Osteocyte (in vitro differentiated cells): ENCODE data around the gene OPCML. TPM values are rescaled to one million over a fixed set of nuclear protein-coding genes. Genes with fewer than 3 reads are reported as not detected.
A peak's percentile ranks its signal among the peaks of the same experiment; 100 is the strongest.

ENCODE experiments used
- DNase-seq: peaks from one replicate; pipeline ENCODE4 v3.0.0; 2021; ENCODE audit warnings: mixed read lengths; ENCODE audit not compliant: unreplicated experiment; ENCODE audit errors: extremely low spot score
- H3K27ac Mint-ChIP-seq: one replicate; pipeline ENCODE4 v1.8.0; 2021; ENCODE audit warnings: mild to moderate bottlenecking, mixed read lengths; ENCODE audit not compliant: unreplicated experiment
- H3K27me3 Mint-ChIP-seq: one replicate; pipeline ENCODE4 v1.8.0; 2021; ENCODE audit warnings: mixed read lengths; ENCODE audit not compliant: unreplicated experiment
- H3K36me3 Mint-ChIP-seq: one replicate; pipeline ENCODE4 v1.8.0; 2021; ENCODE audit warnings: mixed read lengths; ENCODE audit not compliant: unreplicated experiment
- H3K4me1 Mint-ChIP-seq: one replicate; pipeline ENCODE4 v1.8.0; 2021; ENCODE audit warnings: mixed read lengths; ENCODE audit not compliant: unreplicated experiment
- H3K4me3 Mint-ChIP-seq: one replicate; pipeline ENCODE4 v1.8.0; 2021; ENCODE audit warnings: mild to moderate bottlenecking, moderate library complexity, mixed read lengths; ENCODE audit not compliant: unreplicated experiment
- H3K9me3 Mint-ChIP-seq: one replicate; pipeline ENCODE4 v1.8.0; 2021; ENCODE audit warnings: mixed read lengths; ENCODE audit not compliant: unreplicated experiment
- CTCF ChIP-seq: fragments of 200-600 bp; sonication (generic); IDR thresholded peaks from 2 replicates; pipeline ENCODE4 v1.5.0; 2021; ENCODE audit warnings: antibody characterized with exemption, mild to moderate bottlenecking, moderate library complexity
- total RNA-seq: library from RNA; stranded (reverse); gene quantifications from 2 replicates; pipeline ENCODE4 v1.2.1, GENCODE V29; 2021

OPCML gene
- total RNA-seq, 1 donor from 2014 or later: 0.11 TPM

DNA sequence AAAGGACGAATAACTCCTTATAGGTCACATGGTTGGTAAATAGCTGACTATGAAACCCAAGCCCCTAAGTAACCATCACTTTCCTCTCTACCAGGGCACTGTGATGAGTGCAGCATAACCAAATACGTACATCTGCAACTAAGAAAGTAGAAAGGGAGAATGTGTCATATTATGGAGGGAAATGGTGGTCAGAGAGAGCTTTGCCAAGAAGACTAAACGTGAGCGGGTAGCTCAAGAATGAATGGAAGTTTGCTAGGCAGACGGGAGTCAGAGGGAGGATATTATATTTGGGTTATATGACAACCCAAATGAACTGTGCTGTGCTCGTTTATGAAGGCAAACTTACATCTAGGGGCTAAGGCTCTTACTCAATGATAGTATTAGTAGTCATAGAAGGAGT lies 537.3 kb downstream of the OPCML start:
- H3K4me3 Mint-ChIP-seq: no peak overlapping the region
- no peak for TF ChIP-seq CTCF
- H3K9me3 Mint-ChIP-seq: no peaks in the 10 kb centered on the region
- DNase-seq: no peak
- peaks cover 2% of the 10 kb centered on the region for H3K4me1 Mint-ChIP-seq
- peaks cover 49% of the 10 kb centered on the region for H3K27me3 Mint-ChIP-seq
- H3K27ac Mint-ChIP-seq: no peak overlapping the region
- no peaks in the 10 kb centered on the region for H3K36me3 Mint-ChIP-seq

- peaks cover 52% of the 10 kb centered on the region for H3K27me3 Mint-ChIP-seq
- DNase-seq: no peak
- no peak overlapping the region for H3K27ac Mint-ChIP-seq
- H3K4me3 Mint-ChIP-seq: peak overlapping the region; percentile 16
- H3K36me3 Mint-ChIP-seq: no peaks in the 10 kb centered on the region
- H3K4me1 Mint-ChIP-seq: peaks cover 2% of the 10 kb centered on the region
- no peaks in the 10 kb centered on the region for H3K9me3 Mint-ChIP-seq
- no peak for TF ChIP-seq CTCF
Observed at GRCh38 chr11:132993991-132994502, 538.3 kb downstream of the OPCML start.

DNA sequence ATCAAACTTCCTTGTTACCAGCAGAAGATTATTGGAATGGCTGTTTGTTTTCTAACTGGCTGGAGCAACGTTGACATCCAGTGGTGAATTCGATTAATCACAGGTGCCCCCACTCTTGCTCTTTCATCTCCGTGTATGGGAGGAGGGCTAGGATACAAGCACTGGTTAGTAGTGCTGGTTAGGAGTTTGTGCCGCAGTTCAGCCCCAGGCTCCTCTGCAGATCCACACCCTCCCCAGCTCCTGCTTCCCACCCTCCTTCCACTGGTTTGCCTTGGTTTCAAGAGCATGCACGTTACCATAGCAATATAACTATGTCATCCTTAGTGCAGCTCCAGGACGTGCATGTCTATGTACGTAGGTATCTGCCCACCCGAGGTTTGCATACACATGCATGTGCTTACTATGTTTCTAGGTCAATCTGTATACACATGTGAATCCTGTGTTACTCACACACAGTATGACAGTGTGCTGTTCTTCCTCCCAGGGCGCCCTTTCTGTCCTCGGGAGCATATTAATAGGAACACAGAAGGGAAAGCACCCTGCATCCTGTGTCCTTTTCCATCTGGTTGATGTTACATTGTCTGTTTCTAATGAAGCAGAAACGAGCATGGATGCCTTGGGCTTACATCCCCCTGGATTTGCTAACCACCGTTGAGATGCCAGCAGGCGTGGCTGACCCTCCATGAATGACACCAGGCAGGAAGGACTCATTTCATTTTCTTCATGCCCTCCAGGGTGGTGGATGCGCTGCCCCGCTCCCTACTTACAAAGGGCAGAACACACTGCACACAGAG lies 539.3 kb downstream of the OPCML start:
- Mint-ChIP-seq H3K4me1 (peaks cover 2% of the 10 kb centered on the region), H3K36me3 (no peaks in the 10 kb centered on the region), H3K9me3 (no peaks in the 10 kb centered on the region), H3K27me3 (peaks cover 53% of the 10 kb centered on the region), H3K27ac (no peak overlapping the region), H3K4me3 (no peak overlapping the region)
- DNase-seq: no peak
- TF ChIP-seq CTCF: peak; percentile 7

DNA sequence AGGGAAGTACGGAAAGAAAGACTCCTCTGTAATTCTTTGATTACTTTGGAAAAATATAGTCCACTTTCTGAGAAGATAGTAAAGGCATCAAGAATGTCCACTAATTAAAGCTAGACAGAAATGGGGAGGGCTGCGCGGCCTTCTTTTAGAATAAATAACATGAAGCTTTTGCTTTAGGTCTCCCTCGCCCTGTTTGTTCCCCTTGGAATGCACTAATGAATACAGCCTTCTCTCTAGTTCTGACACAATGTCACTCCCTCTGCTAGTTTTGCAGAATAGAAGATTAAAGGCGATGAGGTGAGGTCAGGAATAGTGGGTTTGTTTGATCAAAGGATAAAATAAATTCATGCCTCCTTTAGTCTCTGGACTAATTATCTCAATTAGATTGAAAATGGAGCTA lies 543.9 kb downstream of the OPCML start:
- peaks cover 25% of the 10 kb centered on the region for H3K27me3 Mint-ChIP-seq
- H3K36me3 Mint-ChIP-seq: no peaks in the 10 kb centered on the region
- H3K27ac Mint-ChIP-seq: no peak overlapping the region

More for the DNA sequence above, 543.9 kb downstream of the OPCML start:
- no peaks in the 10 kb centered on the region for H3K9me3 Mint-ChIP-seq
- no peak overlapping the region for H3K4me3 Mint-ChIP-seq
- H3K4me1 Mint-ChIP-seq: no peaks in the 10 kb centered on the region
- no peak for DNase-seq
- TF ChIP-seq CTCF: no peak
